Measurements from ENCODE around the gene SCN1A. TPM values are rescaled to one million over a fixed set of nuclear protein-coding genes. Genes with fewer than 3 reads are reported as not detected.
A peak's percentile ranks its signal among the peaks of the same experiment; 100 is the strongest.

SCN1A gene
- total and polyA plus RNA-seq, 2 of the 13 experiments (the other 11 are each of a cell fraction or from before 2014, with no cell fraction given) = 19.9 to 39.4 TPM

- TF ChIP-seq ZSCAN5A (CRISPR knock-in tag; IDR thresholded peaks at IDR 0.05; ENCODE audit: borderline replicate concordance) (peak; percentile 86; the same call in 1 of the 2 replicates), ATAD3A (CRISPR knock-in tag; IDR thresholded peaks at IDR 0.05) (no peak), TAF1 (CRISPR knock-in tag; IDR thresholded peaks at IDR 0.05) (peak; percentile 46; the same call in 1 of the 2 replicates), ZNF441 (CRISPR knock-in tag; IDR thresholded peaks at IDR 0.05; ENCODE audit: borderline replicate concordance) (no peak; the same call in 1 of the 2 replicates), DPF2 (CRISPR knock-in tag; IDR thresholded peaks at IDR 0.05; ENCODE audit: borderline replicate concordance, low read depth) (peak; percentile 86; the same call in 1 of the 2 replicates), RARG (CRISPR knock-in tag; IDR thresholded peaks at IDR 0.05; ENCODE audit: low read depth) (no peak), KDM5A (IDR thresholded peaks at IDR 0.05; ENCODE audit: borderline replicate concordance, low read length) (peak; percentile 17; the same call in 1 of the 2 replicates), ZNF510 (CRISPR knock-in tag; IDR thresholded peaks at IDR 0.05; ENCODE audit: low read depth) (no peak), ZNF614 (CRISPR knock-in tag; IDR thresholded peaks at IDR 0.05; ENCODE audit: borderline replicate concordance) (peak; percentile 59; the same call in 1 of the 2 replicates), ZNF883 (CRISPR knock-in tag; IDR thresholded peaks at IDR 0.05; ENCODE audit: not compliant biosample characterization) (no peak), ZNF543 (CRISPR knock-in tag; IDR thresholded peaks at IDR 0.05) (peak; percentile 69), GATAD1 (CRISPR knock-in tag; IDR thresholded peaks at IDR 0.05) (peak; percentile 67), THRA (CRISPR knock-in tag; IDR thresholded peaks at IDR 0.05; ENCODE audit: borderline replicate concordance) (peak; percentile 78), ZNF720 (CRISPR knock-in tag; IDR thresholded peaks at IDR 0.05) (no peak), BCL6 (CRISPR knock-in tag; IDR thresholded peaks at IDR 0.05) (peak; percentile 91), PATZ1 (CRISPR knock-in tag; IDR thresholded peaks at IDR 0.05) (0 out of 2 replicates have a peak, but pooled peaks have one; percentile 53), SP140L (CRISPR knock-in tag; IDR thresholded peaks at IDR 0.05; ENCODE audit: borderline replicate concordance) (peak; percentile 64; the same call in 1 of the 2 replicates), MED8 (CRISPR knock-in tag; IDR thresholded peaks at IDR 0.05; ENCODE audit: insufficient replicate concordance) (peak; percentile 42), FOXA1 (IDR thresholded peaks at IDR 0.05) (peak; percentile 65), FOXA1 (CRISPR knock-in tag; IDR thresholded peaks at IDR 0.05) (peak; percentile 90), ATF7-NPFF (CRISPR knock-in tag; IDR thresholded peaks at IDR 0.05; ENCODE audit: low read depth) (no peak), RFX3 (CRISPR knock-in tag; IDR thresholded peaks at IDR 0.05) (no peak; the same call in 1 of the 2 replicates), ZNF564 (CRISPR knock-in tag; IDR thresholded peaks at IDR 0.05) (no peak), ZNF121 (CRISPR knock-in tag; IDR thresholded peaks at IDR 0.05) (no peak), NR2F2 (IDR thresholded peaks at IDR 0.05; ENCODE audit: borderline replicate concordance, low read depth) (peak; percentile 87), ZFP1 (CRISPR knock-in tag; IDR thresholded peaks at IDR 0.05) (peak; percentile 90), ZNF292 (CRISPR knock-in tag; IDR thresholded peaks at IDR 0.05; ENCODE audit: borderline replicate concordance, low read depth) (peak; percentile 85)
These were observed 6.7 kb upstream of the SCN1A start (continued) for GRCh38 chr2:166134252-166135151.
